ENCODE results near the gene GRWD1. TPM values are rescaled to one million over a fixed set of nuclear protein-coding genes. Genes with fewer than 3 reads are reported as not detected.

GRWD1 gene
- total and polyA plus RNA-seq, 2 of the 13 experiments (the other 11 are each of a cell fraction or from before 2014, with no cell fraction given): 10.8 to 46.6 TPM

GRCh38 chr19:48469289-48469881 is 23.6 kb downstream of the GRWD1 start, which contains the start of gene CYTH2 (continued):
- TF ChIP-seq ZNF674 (CRISPR knock-in tag; IDR thresholded peaks at IDR 0.05; ENCODE audit: low read depth) (no peak), TEAD3 (CRISPR knock-in tag; optimal IDR thresholded peaks at IDR 0.05; ENCODE audit: borderline replicate concordance) (no peak), RBAK (CRISPR knock-in tag; IDR thresholded peaks at IDR 0.05) (no peak), SETDB1 (CRISPR knock-in tag; IDR thresholded peaks at IDR 0.05; ENCODE audit: borderline replicate concordance) (no peak), ZNF652 (CRISPR knock-in tag; IDR thresholded peaks at IDR 0.05; ENCODE audit: borderline replicate concordance, low read depth) (no peak), GLMP (CRISPR knock-in tag; IDR thresholded peaks at IDR 0.05; ENCODE audit: borderline replicate concordance) (no peak), SMARCC2 (IDR thresholded peaks at IDR 0.05) (no peak), ZNF383 (CRISPR knock-in tag; IDR thresholded peaks at IDR 0.05; ENCODE audit: borderline replicate concordance) (no peak), ZNF615 (CRISPR knock-in tag; IDR thresholded peaks at IDR 0.05; ENCODE audit: borderline replicate concordance) (no peak), PAX8 (CRISPR knock-in tag; IDR thresholded peaks at IDR 0.05; ENCODE audit: borderline replicate concordance) (no peak; the same call in 1 of the 2 replicates), ZBTB42 (CRISPR knock-in tag; IDR thresholded peaks at IDR 0.05) (0 out of 2 replicates have a peak, but pooled peaks have one; percentile 83), ARID5B (CRISPR knock-in tag; IDR thresholded peaks at IDR 0.05) (peak; percentile 37; the same call in 1 of the 2 replicates), NFAT5 (CRISPR knock-in tag; IDR thresholded peaks at IDR 0.05) (peak; percentile 55; the same call in 1 of the 2 replicates), PITX1 (CRISPR knock-in tag; IDR thresholded peaks at IDR 0.05) (no peak; the same call in 1 of the 2 replicates), ZBTB20 (CRISPR knock-in tag; IDR thresholded peaks at IDR 0.05; ENCODE audit: borderline replicate concordance, low read depth) (peak; percentile 79; the same call in 1 of the 2 replicates), RAD21 (CRISPR knock-in tag; IDR thresholded peaks at IDR 0.05) (peak; percentile 68), ZNF639 (CRISPR knock-in tag; conservative IDR thresholded peaks at IDR 0.05) (0 out of 2 replicates have a peak, but pooled peaks have one; percentile 57), TCF7 (IDR thresholded peaks at IDR 0.05; ENCODE audit: low read depth) (no peak)

Measured in HepG2 (cell line).